Pancreas (tissue), 10 donors: ENCODE measurements around the gene PPT1. TPM values are rescaled to one million over a fixed set of nuclear protein-coding genes. Genes with fewer than 3 reads are reported as not detected.

ENCODE experiments used
- ATAC-seq, 4 donors: fragments of 200-7000 bp; cut with Tn5 transposase; one replicate each; pipeline versions ENCODE4 v1.8.0 to v1.9.1; 2020; ENCODE audit warnings: mild to moderate bottlenecking in 4 of 4, moderate library complexity in 4 of 4
- DNase-seq, 6 donors: peaks; one replicate each; pipeline ENCODE4 v3.0.0-alpha.2; 2020
- FAIRE-seq: peaks from 2 replicates; lab custom pipeline; 2012; peaks lifted over from hg19 to GRCh38; lab: Jason Lieb, UNC
- H3K27ac ChIP-seq, 4 donors: fragments of 200-600 bp; sonication (generic); 1 replicate in 3 of 4; 2 replicates in 1 of 4; pipeline versions ENCODE4 v1.5.0 to v1.8.0; 2020
- H3K27me3 ChIP-seq, 4 donors: fragments of 200-600 bp; one replicate each; pipeline ENCODE4 v1.8.0; 2021
- H3K36me3 ChIP-seq, 3 donors: fragments of 200-600 bp; sonication (generic) in 1 of 3; one replicate each; pipeline versions ENCODE4 v1.5.0 to v1.8.0; 2020 to 2021
- H3K4me1 ChIP-seq, 3 donors: fragments of 200-600 bp; one replicate each; pipeline ENCODE4 v1.8.0; 2021
- H3K4me3 ChIP-seq, 4 donors: fragments of 200-600 bp; sonication (generic) in 2 of 4; one replicate each; pipeline versions ENCODE4 v1.5.0 to v1.8.0; 2020 to 2021
- H3K9me3 ChIP-seq, 4 donors: fragments of 200-600 bp; one replicate each; pipeline ENCODE4 v1.8.0; 2021
- CTCF ChIP-seq, 4 donors: fragments of 200-600 bp; sonication (generic) in 3 of 4; IDR thresholded peaks; one replicate each; pipeline versions ENCODE4 v1.5.0 to v1.8.0; 2021; ENCODE audit warnings: antibody characterized with exemption in 4 of 4
- WGBS, 2 donors: extraction: QIAGEN DNeasy Blood & Tissue Kit; methylation state at CpG; one replicate each; pipeline ENCODE4 v1.1.7; 2013; 5-methylcytosine and 5-hydroxymethylcytosine counted together
- intact Hi-C, 3 donors: fragments of 100-400 bp; cut with DNase I; formaldehyde crosslinking; loops; one replicate each; pipeline versions ENCODE4 v1.11.1 to v1.14.2; 2022
- polyA plus RNA-seq, 2 donors: library from polyadenylated mRNA; stranded (reverse); fragments of 200-250 nt; gene quantifications; one replicate each; pipeline ENCODE4 v1.2.3, GENCODE V29; 2013
- total RNA-seq, 6 donors: library from RNA; stranded (reverse); fragmentation: NEBNext Ultra II Directional in 4 of 6; extraction: Animal tissue kit (Norgen Biotek cat#: 25700) in 4 of 6; gene quantifications; one replicate each; pipeline versions ENCODE4 v1.2.1 to v1.2.4, GENCODE V29; 2021 to 2023
- donor health status: healthy with polysubstance abuse.
- donor health status: DM: no; HTN: no; CAD: no; lungs with moderate emphysema.
- donor health status: DM: no; HTN: no; CAD: no.
- donor health status: control.
- donor health status: control.
- donor health status: Bipolar disorder and iron deficiency.
- donor health status: DM: yes; HTN: yes; CAD: no.
- donor health status: DM: no; HTN: no; CAD: no.
- donor health status: DM: no; HTN: no; CAD: no.
- donor health status: DM: yes; HTN: yes; CAD: no.

PPT1 gene
- total and polyA plus RNA-seq, 8 donors, result 20.1 to 74.1 (median 32.2) TPM

GRCh38 chr1:40133839-40134238 lies 36.8 kb upstream of the PPT1 start:
- intact Hi-C loops, result no loop called here
- peaks cover 0 to 4% (median 1%) of the 10 kb centered on the region in 4 donors for H3K27me3 ChIP-seq
- ATAC-seq (no peak), FAIRE-seq (no peak), DNase-seq (no peak)
- H3K9me3 ChIP-seq, result no peaks in the 10 kb centered on the region
- TF ChIP-seq CTCF (IDR thresholded peaks at IDR 0.05), result no peak
- no peaks in the 10 kb centered on the region for H3K4me1 ChIP-seq
- WGBS, 2 donors, result 53 to 58% methylated on average over 2 of the region's 2 CpGs
- H3K4me3 ChIP-seq, result no peak overlapping the region
- no peak overlapping the region for H3K27ac ChIP-seq
- no peaks in the 10 kb centered on the region for H3K36me3 ChIP-seq

- DNase-seq (peak in 1 of 6 donors; percentile 42), ATAC-seq (no peak), FAIRE-seq (no peak)
- intact Hi-C loops, result no loop called here
- WGBS, 2 donors, result 62% methylated on average over 21 of the region's 21 CpGs
- no peaks in the 10 kb centered on the region for H3K36me3 ChIP-seq
- no peak for TF ChIP-seq CTCF (IDR thresholded peaks at IDR 0.05)
- H3K27me3 ChIP-seq, result peaks cover 0 to 4% (median 1%) of the 10 kb centered on the region in 4 donors
- no peak overlapping the region for H3K4me3 ChIP-seq
- no peaks in the 10 kb centered on the region for H3K4me1 ChIP-seq
- H3K9me3 ChIP-seq, result no peaks in the 10 kb centered on the region
- no peak overlapping the region for H3K27ac ChIP-seq
Observed at GRCh38 chr1:40133312-40133665, 36.2 kb upstream of the PPT1 start.

GRCh38 chr1:40132383-40133311 lies 35.6 kb upstream of the PPT1 start:
- Histone ChIP-seq H3K9me3 (no peaks in the 10 kb centered on the region), H3K27ac (no peak overlapping the region), H3K4me3 (peak overlapping the region in 2 of 4 donors; percentile 14 to 15), H3K27me3 (peaks cover 0 to 4% (median 1%) of the 10 kb centered on the region in 4 donors), H3K36me3 (no peaks in the 10 kb centered on the region), H3K4me1 (no peaks in the 10 kb centered on the region)
- no peak for DNase-seq
- intact Hi-C loops, result no loop called here
- 26% methylated on average over 41 to 44 of the region's 44 CpGs for whole genome bisulfite sequencing, 2 donors
- TF ChIP-seq CTCF (IDR thresholded peaks at IDR 0.05), result no peak
- peak in 1 of 4 donors; percentile 14 for ATAC-seq
- FAIRE-seq, result peak; percentile 76

- intact Hi-C loops, result no loop called here
- 56% methylated on average over 2 of the region's 2 CpGs for WGBS, 2 donors
Observed at GRCh38 chr1:40130892-40131291, 33.8 kb upstream of the PPT1 start.

More at GRCh38 chr1:40130892-40131291, 33.8 kb upstream of the PPT1 start:
- H3K27ac ChIP-seq, result no peak overlapping the region
- H3K36me3 ChIP-seq, result no peaks in the 10 kb centered on the region
- TF ChIP-seq CTCF (IDR thresholded peaks at IDR 0.05), result no peak
- no peak overlapping the region for H3K4me3 ChIP-seq
- no peaks in the 10 kb centered on the region for H3K4me1 ChIP-seq
- DNase-seq (no peak), ATAC-seq (no peak), FAIRE-seq (no peak)
- peaks cover 0 to 4% (median 1%) of the 10 kb centered on the region in 4 donors for H3K27me3 ChIP-seq
- H3K9me3 ChIP-seq, result no peaks in the 10 kb centered on the region
